NAMALWA (cell line): ENCODE results near the gene RNASE7.

ENCODE experiments used
- DNase-seq: peaks from one replicate; pipeline ENCODE4 v3.0.0-alpha.2; 2015; ENCODE audit warnings: low spot score

The RNASE7 gene

DNA sequence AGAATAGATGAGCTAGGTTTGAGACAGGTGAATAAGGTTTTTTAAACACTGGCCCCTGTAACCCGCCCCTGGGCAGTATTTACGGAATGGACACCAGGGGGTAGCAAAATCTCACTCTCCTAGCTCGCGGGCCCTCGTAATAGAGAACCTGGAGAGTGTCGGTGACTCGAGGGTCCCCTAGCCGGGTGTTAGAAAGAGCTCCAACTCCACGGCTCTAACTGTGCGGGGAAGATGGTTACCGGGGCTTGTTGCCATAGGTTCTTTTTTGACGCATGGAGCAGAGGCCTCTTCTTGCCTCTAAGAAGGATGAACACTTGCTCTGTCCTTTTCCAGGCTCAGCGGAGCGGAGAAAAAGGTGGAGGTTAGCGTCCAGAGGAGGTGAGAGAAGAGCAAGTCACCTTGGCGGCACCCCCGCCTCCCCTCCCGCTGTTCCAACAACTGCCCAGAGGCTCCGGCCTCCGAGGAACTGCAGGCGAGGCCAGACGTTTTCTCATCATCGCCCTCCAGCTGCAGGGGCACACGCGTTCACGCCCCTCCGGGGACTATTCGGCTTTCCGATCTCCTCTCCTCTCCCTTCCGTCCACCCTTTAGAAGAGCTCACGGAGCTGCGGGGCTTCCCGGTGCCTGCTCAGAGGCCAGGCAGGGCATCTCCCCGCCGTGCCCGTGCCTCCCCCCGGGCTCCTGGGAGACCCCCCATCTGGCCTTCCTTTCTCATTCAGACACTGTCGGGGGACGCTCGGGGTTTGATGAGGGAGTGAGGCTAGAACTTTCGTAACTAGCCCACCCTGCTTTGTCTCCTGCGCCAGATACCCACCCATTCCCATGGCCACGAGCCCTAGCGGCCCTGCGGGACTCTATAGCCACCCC is 26.6 kb downstream of the RNASE7 start:
- peak; percentile 74 for DNase-seq

DNA sequence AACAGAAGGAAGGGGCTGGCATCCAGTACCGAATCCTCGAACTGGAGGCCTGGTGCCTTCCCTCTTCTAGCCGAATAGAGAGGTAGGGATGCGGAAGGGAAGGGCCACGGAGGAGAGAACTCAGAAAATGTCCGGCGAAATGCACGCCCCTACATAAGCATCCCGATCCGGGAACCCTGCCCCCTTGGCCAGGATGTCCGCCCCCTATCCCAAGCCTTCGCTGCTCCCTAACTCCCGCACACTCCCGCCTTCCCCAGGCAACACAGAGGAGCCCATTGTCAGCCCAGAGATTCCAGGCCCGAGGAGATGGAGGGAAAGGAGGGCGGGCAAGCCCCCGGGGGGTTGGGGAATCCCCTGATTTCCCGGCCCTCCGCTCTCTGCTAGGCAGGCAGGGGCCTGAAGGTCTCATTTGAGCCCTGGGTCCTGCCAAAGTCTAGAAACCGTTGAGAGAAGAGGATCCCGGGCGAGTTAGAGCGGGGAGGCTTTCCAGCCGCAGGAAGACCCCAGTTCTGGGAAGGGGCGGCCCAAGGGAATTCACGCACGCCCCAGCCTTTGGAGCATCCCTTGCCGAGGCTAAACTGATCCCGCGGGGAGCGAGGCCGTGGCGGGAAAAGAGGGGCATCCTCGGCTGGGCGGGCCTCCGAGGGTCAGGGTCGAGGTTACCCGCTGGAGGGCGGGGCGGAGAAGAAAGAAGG is 27.4 kb downstream of the RNASE7 start:
- DNase-seq, result peak; percentile 23

DNA sequence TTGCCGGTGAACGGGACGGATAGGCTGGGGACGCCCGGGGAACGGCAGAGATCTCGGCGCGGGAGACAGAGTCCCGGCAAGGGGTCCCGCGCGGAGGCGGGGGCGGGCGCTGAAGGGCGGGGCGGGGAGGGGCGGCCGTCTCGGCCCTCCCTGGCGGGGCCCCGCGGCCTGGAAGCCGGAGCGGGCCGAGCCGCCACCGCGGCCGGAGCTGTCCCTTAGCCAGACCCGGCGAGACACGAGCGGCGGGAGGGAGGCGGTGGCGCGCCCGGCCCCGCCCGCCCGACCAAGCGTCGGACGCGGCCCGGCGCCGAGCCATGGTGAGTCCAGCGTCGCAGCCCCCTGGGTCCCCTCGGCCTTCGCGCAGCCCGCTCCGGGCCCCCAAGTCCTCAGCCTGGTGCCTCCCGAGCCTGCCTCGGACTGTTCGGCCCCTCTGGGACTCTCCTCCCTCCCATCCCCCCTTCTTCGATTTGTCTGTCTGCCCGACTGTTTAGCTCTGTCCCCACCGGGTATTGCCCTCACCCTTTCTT is 28.0 kb downstream of the RNASE7 start, which contains the start of gene ARHGEF40:
Gene ARHGEF40 (plus strand): TSS at position 222 of the 527 bp plus-strand sequence. CDS start 93 bp downstream, at position 315.
- DNase-seq, result peak; percentile 17

DNA sequence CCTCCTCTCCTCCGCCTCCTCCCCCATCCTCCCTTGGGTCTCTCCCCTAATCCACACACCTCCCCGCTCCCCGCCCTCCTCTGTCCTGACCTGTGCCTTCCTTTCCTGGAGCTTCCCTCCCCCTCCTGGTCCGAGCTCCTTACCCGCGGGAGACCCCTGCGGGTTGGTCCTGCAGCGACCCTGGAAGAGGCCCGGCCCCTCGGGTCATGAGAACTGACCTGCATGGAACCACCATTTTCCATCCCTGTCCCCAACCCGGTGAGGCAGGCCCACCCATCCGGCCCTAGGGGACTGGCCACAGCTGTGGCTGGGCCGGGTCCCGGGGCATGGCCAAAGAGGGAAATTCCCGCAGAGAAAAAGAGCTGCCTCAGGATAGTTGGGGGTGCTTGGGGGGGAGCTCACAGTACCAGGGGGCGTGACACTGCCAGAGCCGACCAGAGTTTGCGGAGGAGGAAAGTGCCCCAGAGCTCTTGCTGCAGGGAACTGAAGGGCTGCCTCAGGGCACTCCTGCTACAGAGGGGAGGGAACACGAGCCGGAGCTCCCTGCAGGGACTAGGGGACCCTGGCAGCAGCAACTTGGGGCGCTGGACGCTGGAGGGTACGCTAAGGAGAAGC is 28.6 kb downstream of the RNASE7 start:
- DNase-seq, result no peak

DNA sequence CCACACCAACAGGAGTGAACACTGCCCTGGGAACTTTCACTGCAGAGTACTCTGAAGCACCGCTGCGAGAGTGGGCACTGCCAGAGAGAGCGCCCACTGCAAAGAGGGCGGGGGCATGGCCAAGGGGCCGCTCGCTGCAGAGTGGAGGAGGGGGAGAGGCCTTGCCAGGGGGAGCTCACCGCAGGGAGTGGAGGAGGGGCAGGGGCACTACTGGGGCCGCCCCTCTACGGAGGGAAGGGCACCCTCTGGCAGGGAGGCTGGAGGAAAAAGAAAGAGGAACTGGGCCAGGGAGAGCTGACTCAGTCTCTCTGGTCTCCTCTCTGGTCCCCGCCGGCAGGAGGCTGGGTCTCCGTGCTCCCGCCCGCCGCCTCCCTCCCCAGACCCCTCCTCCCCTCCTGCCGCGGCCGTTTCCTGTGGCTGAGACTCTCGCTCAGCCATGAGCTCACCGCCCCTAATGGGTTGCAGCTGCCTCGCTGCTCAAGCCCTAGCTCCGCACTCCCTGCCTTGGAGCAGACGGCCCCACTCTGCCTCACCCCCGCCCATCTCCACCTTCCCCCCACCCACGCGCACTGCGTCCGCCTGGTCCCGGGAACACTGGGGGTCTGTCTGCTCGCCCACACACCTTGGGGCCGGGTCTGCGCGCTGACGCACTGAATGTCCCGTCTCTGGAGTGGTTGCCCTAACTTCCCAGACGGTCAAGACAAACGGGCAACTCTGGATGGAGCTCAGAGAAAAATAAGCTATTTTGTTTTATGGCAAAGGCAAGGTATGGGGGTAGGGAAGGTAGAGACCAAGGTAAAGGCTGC is 29.3 kb downstream of the RNASE7 start:
- peak; percentile 80 for DNase-seq

DNA sequence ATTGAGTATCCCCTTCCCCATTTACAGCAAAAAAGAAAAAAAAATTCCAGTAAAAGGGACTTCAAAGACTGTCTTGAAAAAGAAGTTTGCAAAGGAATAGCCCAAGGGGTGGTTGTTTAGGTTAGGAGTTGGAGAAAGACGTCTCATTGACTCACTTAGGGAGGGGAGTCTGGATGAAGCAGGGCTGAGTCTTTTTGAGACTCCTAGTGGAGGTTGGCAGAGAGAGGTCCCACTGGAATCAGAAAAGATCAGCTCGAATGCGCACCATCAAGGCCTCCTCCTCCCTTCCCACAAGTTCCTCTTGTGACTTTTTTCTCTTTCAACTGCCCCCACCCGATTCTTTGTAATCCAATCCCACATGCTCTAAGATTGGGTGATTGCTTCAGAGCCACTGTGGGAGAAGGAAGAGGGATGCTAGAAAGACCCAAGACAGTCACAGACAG is 29.9 kb downstream of the RNASE7 start:
- no peak for DNase-seq

DNA sequence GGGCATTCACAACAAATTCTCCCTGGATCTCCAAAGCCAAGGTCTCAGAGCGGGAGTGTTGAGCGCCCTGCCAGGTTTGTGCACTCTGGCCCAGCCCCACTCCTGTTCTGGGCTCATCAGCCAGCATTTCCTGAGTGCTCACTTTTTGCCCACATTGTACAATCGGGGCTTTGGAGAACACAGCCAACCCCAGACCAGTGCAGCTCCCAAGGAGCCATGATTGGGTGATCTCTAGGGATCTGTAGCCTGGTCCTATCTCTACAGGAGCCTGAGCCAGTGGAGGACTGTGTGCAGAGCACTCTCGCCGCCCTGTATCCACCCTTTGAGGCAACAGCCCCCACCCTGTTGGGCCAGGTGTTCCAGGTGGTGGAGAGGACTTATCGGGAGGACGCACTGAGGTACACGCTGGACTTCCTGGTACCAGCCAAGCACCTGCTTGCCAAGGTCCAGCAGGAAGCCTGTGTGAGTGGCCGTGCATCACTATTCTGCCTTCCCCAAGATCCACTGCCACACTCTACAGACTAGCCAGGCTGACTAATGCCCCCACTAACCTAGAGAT is 30.7 kb downstream of the RNASE7 start:
- DNase-seq, result no peak

DNA sequence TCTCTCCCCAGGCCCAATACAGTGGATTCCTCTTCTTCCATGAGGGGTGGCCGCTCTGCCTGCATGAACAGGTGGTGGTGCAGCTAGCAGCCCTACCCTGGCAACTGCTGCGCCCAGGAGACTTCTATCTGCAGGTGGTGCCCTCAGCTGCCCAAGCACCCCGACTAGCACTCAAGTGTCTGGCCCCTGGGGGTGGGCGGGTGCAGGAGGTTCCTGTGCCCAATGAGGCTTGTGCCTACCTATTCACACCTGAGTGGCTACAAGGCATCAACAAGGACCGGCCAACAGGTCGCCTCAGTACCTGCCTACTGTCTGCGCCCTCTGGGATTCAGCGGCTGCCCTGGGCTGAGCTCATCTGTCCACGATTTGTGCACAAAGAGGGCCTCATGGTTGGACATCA is 31.8 kb downstream of the RNASE7 start:
- no peak for DNase-seq

DNA sequence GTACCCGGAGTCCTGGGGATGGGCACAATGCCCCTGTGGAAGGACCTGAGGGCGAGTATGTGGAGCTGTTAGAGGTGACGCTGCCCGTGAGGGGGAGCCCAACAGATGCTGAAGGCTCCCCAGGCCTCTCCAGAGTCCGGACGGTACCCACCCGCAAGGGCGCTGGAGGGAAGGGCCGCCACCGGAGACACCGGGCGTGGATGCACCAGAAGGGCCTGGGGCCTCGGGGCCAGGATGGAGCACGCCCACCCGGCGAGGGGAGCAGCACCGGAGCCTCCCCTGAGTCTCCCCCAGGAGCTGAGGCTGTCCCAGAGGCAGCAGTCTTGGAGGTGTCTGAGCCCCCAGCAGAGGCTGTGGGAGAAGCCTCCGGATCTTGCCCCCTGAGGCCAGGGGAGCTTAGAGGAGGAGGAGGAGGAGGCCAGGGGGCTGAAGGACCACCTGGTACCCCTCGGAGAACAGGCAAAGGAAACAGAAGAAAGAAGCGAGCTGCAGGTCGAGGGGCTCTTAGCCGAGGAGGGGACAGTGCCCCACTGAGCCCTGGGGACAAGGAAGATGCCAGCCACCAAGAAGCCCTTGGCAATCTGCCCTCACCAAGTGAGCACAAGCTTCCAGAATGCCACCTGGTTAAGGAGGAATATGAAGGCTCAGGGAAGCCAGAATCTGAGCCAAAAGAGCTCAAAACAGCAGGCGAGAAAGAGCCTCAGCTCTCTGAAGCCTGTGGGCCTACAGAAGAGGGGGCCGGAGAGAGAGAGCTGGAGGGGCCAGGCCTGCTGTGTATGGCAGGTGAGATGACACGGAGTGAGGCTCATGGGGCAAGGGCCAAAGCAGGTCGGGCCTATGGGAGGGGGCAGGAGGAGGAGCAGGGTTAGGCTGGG is 32.5 kb downstream of the RNASE7 start:
- DNase-seq, result no peak

DNA sequence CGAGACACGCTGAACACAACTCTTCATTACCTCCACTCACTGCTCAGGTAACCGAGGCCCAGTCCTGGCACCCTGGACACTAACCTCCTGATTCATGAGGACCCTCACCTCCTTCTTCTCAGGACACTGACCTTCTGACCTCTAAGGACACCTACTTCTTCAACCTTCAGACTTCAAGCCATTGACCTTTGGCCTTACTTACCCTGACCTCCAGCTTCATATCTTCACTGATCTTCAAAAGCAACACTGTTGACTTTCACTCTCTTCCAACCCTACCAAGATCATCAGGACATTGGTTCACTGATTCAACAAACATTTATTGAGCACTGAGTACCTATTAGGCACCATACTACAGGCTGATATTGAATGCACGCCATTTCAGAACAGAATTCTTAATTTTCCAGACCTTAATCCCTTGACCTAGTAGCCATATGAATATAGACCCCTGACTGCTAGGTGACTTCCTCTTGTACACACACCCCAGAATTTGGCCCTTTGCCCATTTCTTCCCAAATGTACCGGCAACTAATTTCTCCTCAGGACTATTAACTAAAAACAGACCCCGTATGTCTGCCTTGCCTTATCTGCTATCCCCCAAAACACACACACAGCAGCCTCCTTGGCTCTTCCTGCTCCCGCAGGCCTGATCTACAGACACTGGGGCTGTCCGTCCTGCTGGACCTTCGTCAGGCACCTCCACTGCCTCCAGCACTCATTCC is 33.7 kb downstream of the RNASE7 start:
- DNase-seq, result no peak

DNA sequence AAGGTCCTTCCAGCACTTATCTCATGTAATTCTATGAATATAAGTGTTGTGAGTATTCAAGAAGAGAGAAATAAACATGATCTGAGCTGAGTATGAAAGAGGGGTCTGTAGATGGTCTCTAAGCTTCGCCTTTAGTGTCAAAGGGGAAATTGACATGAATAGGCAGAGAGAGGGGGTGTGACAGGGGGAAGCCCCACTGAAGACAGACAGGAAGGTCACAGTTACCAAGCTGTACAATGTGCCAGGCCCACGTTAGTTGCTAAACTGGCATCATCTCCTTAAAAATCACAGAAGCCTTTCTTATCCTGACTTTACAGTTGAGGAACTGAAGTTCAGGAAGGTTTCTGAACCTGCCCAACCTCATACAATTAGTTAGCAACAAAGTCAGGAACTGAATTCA is 35.5 kb downstream of the RNASE7 start:
- no peak for DNase-seq

DNA sequence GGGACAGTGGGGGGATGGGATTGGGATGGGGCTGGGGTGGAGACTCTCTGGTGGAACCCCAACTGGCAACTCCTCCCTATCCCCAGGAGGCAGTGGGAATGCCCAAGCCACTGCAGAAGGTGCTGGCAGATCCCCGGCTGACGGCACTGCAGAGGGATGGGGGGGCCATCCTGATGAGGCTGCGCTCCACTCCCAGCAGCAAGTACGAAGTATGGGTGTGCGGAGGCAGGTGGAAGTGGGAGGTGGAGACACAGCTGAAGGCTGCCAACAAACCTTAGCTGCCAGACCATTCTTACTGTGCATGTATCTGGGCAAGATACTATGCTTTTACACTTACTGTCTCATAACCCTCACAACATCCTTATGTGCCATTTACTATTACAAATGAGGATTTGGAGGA is 36.1 kb downstream of the RNASE7 start:
- no peak for DNase-seq

DNA sequence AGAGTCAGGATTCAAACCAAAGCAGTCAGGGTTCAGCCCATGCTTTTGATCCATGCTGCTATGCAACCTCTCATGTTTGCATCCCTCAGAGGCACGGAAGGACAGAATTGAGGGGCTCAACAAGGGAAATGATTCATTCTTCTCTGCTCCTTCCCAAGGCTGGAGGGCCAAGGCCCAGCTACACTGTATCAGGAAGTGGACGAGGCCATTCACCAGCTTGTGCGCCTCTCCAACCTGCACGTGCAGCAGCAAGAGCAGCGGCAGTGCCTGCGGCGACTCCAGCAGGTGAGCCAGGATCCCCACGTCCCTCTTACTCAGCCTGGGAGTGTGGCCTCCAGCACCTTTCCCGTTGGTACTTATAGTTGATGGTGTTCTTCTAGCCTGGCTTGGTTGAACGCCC is 36.6 kb downstream of the RNASE7 start:
- no peak for DNase-seq

DNA sequence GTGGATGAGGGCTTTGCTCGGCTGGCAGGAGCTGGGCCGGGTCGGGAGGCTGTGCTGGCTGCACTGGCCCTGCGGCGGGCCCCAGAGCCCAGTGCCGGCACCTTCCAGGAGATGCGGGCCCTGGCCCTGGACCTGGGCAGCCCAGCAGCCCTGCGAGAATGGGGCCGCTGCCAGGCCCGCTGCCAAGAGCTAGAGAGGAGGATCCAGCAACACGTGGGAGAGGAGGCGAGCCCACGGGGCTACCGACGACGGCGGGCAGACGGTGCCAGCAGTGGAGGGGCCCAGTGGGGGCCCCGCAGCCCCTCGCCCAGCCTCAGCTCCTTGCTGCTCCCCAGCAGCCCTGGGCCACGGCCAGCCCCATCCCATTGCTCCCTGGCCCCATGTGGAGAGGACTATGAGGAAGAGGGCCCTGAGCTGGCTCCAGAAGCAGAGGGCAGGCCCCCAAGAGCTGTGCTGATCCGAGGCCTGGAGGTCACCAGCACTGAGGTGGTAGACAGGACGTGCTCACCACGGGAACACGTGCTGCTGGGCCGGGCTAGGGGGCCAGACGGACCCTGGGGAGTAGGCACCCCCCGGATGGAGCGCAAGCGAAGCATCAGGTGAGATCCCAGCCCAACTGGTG is 39.5 kb downstream of the RNASE7 start:
- no peak for DNase-seq

DNA sequence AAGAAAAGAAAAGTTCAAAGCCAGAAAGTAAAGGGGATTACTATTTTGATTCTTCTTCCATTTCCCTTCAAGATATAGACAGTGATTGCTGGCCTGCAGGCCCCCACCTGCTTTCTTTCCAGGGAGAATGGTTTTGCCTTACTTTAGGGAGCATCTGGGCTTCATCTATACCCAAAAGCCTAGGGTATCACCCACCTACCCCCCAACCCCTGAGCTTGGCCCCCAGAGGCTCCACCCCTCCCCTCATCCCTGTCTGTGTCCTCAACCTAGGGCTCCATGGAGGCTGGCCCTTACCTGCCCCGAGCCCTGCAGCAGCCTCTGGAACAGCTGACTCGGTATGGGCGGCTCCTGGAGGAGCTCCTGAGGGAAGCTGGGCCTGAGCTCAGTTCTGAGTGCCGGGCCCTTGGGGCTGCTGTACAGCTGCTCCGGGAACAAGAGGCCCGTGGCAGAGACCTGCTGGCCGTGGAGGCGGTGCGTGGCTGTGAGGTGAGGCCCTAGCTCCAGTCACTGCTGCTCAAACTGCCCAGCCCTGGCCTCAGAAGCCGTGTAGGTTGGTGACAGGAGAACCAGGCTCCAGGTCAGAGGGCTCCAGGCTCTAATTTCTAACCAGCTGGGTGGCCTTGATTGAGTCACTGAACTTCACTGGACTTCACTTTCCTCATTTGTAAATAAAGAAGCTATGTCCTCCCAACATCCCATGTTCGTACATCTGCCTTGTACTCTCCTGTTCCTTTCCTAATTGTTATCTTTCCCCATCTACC is 41.6 kb downstream of the RNASE7 start:
- DNase-seq, result no peak

DNA sequence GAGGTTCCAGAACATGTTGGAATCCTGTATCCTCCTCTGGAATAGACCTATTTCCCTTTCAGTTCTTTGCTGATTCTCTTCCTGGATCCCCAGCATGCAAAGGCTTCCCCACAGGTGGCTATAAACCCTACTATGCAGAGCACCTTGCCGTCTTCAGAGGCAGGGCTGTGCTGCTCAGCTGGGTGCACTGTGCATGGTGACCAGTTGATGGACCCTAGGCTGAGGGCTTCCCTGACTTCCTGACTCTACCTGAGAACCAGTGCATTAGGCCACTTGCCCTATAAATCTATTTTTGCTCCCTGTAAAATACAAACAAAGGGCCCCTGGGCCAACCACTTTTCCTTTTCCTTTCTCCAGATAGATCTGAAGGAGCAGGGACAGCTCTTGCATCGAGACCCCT is 42.2 kb downstream of the RNASE7 start:
- no peak for DNase-seq

DNA sequence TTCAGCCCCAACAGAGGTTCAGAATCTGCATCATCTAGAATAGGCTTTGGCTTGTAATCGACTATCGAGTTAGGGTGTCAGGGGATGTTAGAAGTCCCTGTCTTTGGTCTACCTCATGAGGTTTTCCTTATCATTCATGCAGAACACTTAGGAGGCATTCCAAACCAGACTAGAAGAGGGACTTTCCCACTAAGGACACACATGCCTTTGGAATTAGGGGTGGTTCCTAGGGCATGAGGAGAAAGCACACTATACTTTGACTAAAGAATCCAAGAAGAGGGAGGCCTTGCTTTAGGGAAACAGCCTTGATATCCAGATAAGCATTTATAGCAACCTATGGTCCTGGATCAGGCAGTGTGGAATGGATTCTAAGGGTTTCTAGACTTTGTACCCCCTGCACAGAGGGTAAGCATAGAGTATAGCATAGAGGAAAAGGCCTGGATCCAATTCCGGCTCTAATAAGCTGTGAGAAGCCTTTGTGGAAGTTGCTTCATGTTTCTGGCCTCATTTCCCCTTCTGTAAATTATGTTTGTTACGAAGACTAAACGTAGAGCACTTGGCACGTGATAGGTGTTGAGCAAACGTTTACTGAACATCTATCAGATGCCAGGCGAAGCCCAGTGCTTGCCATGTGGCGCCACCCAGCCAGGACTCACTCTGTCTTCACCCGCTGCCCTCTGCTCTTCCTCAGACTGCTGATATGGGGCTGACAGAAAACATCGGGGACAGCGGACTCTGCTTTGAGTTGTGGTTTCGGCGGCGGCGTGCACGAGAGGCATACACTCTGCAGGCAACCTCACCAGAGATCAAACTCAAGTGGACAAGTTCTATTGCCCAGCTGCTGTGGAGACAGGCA is 43.1 kb downstream of the RNASE7 start:
- no peak for DNase-seq

DNA sequence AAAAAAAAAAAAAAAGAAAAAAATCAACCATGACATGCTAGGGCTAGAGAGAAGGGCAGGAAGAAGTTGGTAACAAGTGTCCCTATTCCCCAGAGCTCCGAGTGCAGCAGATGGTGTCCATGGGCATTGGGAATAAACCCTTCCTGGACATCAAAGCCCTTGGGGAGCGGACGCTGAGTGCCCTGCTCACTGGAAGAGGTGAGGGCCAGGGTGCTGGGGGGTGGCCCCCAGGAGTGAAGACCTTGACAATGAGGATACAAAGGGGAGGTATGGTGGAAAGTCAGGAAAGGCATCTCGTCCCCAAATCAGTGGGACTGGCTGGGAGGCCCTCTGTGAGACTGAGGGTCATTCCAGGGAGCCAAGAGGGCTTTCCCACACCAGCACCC is 44.7 kb downstream of the RNASE7 start:
- no peak for DNase-seq
